ENCODE measurements around the gene DBNDD1. TPM values are rescaled to one million over a fixed set of nuclear protein-coding genes. Genes with fewer than 3 reads are reported as not detected.

DBNDD1 gene
- total and polyA plus RNA-seq, 2 donors (not counting 3 experiments of a cell fraction or from before 2014, with no cell fraction given), result 28.2 to 45.7 TPM

DNA sequence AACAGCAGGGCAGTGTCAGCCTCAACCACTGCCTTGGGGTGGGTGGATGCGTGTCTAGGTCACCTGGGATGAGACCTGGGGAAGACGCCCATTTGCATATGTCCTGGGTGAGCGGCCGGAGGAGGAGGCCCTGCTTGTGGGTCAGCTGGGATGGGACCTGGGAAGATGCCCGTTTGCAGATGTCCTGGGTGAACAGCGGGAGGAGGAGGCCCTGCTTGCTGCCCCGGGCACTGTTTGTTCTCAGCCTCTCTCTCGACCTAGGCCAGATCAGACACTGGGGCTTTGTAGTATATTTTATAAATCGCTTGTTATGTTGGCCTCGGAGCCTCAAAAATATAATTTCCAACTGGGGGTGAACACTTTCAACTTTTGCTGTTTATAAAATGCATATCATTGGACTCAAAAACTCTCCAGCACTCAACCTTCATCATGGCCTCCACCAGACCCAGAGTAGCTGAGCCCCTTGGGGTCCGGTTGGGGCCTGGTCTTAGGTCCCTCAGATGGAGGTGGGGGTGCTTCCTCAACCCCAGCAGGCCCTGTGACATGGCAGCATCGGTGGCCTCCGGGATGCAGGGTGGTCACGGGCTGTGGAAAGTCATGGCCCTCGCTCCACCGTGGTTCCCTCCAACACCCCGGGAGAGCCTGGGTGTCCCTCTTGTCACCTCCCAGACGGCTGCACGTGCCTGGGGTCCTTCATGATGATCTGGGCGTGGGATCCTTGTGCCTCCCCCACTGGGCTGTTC is 17.3 kb downstream of the DBNDD1 start:
- CTCF ChIA-PET, result no interaction called here

More for the DNA sequence above, 17.3 kb downstream of the DBNDD1 start:
- Histone ChIP-seq H3K27ac (ENCODE audit: insufficient read depth, low read depth, low read length) (no peak overlapping the region), H3K9ac (replicated peaks; ENCODE audit: extremely low read depth, insufficient read depth, low read length) (no peak overlapping the region), H3K36me3 (ENCODE audit: control insufficient read depth in 2 of 2, extremely low read depth in 1 of 2, insufficient read depth in 2 of 2, low read length in 2 of 2) (peaks cover 0 to 3% of the 10 kb centered on the region in 2 experiments), H3K27me3 (ENCODE audit: control insufficient read depth in 2 of 2, insufficient read depth in 2 of 2, low read length in 2 of 2) (no peaks in the 10 kb centered on the region), H3K9me3 (replicated peaks; ENCODE audit: control insufficient read depth, insufficient read depth, low read length) (no peaks in the 10 kb centered on the region), H3K79me2 (ENCODE audit: control insufficient read depth, insufficient read depth, low read length) (no peaks in the 10 kb centered on the region), H3K4me3 (replicated peaks in 1 of 3; ENCODE audit: insufficient read depth in 1 of 3, low read depth in 1 of 3, low read length in 3 of 3) (no peak overlapping the region), H3K4me1 (ENCODE audit: control insufficient read depth, extremely low read depth, insufficient read depth, low read length) (no peaks in the 10 kb centered on the region), H4K20me1 (replicated peaks; ENCODE audit: control insufficient read depth, extremely low read depth, insufficient read depth, low read length) (no peaks in the 10 kb centered on the region), H3K4me2 (ENCODE audit: insufficient read depth, low read length) (no peak overlapping the region), H2AFZ (ENCODE audit: low read depth, low read length) (no peak overlapping the region), H3K9me1 (replicated peaks; ENCODE audit: control insufficient read depth, extremely low read depth, insufficient read depth, low read length) (no peaks in the 10 kb centered on the region)
- intact Hi-C loops (cut with micrococcal nuclease), result no loop called here
- POLR2A ChIA-PET, result no interaction called here
- no TSS peak for BruUV-seq (replicated peaks)
- DNase-seq (ENCODE audit: low read depth, low spot score) (no peak), FAIRE-seq (no peak)
- dilution Hi-C loops (cut with MboI; ENCODE audit: extremely low pct_ligation_motif_present, low sequenced_read_pairs), result no loop called here
- TF ChIP-seq POLR2AphosphoS5 (IDR thresholded peaks at IDR 0.05; ENCODE audit: insufficient read depth, low read depth, low read length) (no peak), MYC (IDR thresholded peaks at IDR 0.05; ENCODE audit: low read depth, low read length) (no peak), EZH2 (IDR thresholded peaks at IDR 0.05; ENCODE audit: borderline replicate concordance, low read depth, low read length, severe bottlenecking) (no peak), POLR2A (IDR thresholded peaks at IDR 0.05; ENCODE audit: low read depth, low read length) (no peak), GATA2 (IDR thresholded peaks at IDR 0.05; ENCODE audit: insufficient read depth, insufficient read length, low read depth, low read length) (no peak), FOS (IDR thresholded peaks at IDR 0.05; ENCODE audit: borderline replicate concordance, insufficient read depth, low read length) (no peak), JUN (IDR thresholded peaks at IDR 0.05; ENCODE audit: borderline replicate concordance, insufficient read depth, insufficient read length, low read depth) (no peak)
- TF ChIP-seq, protein P1, sequence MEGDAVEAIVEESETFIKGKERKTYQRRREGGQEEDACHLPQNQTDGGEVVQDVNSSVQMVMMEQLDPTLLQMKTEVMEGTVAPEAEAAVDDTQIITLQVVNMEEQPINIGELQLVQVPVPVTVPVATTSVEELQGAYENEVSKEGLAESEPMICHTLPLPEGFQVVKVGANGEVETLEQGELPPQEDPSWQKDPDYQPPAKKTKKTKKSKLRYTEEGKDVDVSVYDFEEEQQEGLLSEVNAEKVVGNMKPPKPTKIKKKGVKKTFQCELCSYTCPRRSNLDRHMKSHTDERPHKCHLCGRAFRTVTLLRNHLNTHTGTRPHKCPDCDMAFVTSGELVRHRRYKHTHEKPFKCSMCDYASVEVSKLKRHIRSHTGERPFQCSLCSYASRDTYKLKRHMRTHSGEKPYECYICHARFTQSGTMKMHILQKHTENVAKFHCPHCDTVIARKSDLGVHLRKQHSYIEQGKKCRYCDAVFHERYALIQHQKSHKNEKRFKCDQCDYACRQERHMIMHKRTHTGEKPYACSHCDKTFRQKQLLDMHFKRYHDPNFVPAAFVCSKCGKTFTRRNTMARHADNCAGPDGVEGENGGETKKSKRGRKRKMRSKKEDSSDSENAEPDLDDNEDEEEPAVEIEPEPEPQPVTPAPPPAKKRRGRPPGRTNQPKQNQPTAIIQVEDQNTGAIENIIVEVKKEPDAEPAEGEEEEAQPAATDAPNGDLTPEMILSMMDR (IDR thresholded peaks at IDR 0.05; ENCODE audit: extremely low read depth in 1 of 2, insufficient read depth in 1 of 2, low read depth in 1 of 2, low read length in 2 of 2), result no peak
- TF ChIP-seq, protein P2, sequence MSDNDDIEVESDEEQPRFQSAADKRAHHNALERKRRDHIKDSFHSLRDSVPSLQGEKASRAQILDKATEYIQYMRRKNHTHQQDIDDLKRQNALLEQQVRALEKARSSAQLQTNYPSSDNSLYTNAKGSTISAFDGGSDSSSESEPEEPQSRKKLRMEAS (IDR thresholded peaks at IDR 0.05; ENCODE audit: insufficient read depth, insufficient read length), result no peak
